Mesothelial cell of epicardium (in vitro differentiated cells): ENCODE results near the gene UQCR11. TPM values are rescaled to one million over a fixed set of nuclear protein-coding genes. Genes with fewer than 3 reads are reported as not detected.

Experiments
- DNase-seq, 2 experiments: peaks; one replicate each; pipeline ENCODE4 v3.0.0; 2021; ENCODE audit warnings: low spot score in 2 of 2; ENCODE audit not compliant: unreplicated experiment in 2 of 2
- H3K27ac Mint-ChIP-seq: 2 replicates; pipeline ENCODE4 v1.8.0; 2021; ENCODE audit warnings: mixed read lengths
- H3K27me3 Mint-ChIP-seq: 2 replicates; pipeline ENCODE4 v1.8.0; 2021; ENCODE audit warnings: low read depth, mixed read lengths
- H3K36me3 Mint-ChIP-seq: 2 replicates; pipeline ENCODE4 v1.8.0; 2021; ENCODE audit warnings: mixed read lengths
- H3K4me1 Mint-ChIP-seq: 2 replicates; pipeline ENCODE4 v1.8.0; 2021; ENCODE audit warnings: mixed read lengths
- H3K4me3 Mint-ChIP-seq: 2 replicates; pipeline ENCODE4 v1.8.0; 2021; ENCODE audit warnings: mild to moderate bottlenecking, moderate library complexity, mixed read lengths
- H3K9me3 Mint-ChIP-seq: 2 replicates; pipeline ENCODE4 v1.8.0; 2021; ENCODE audit warnings: mixed read lengths
- total RNA-seq: library from RNA; stranded (reverse); gene quantifications from 3 replicates; pipeline ENCODE4 v1.2.1, GENCODE V29; 2021
- TF ChIP-seq, protein P1 (sequence below): fragments of 200-600 bp; sonication (generic); IDR thresholded peaks from one replicate; pipeline ENCODE4 v1.5.0; 2021; ENCODE audit warnings: antibody characterized with exemption; ENCODE audit not compliant: unreplicated experiment

UQCR11 gene
- total RNA-seq, 1 donor from 2014 or later = 143 TPM

- Mint-ChIP-seq H3K4me1 (no peaks in the 10 kb centered on the region), H3K36me3 (peaks cover 8% of the 10 kb centered on the region), H3K9me3 (no peaks in the 10 kb centered on the region), H3K4me3 (no peak overlapping the region), H3K27ac (peak overlapping the region; percentile 25), H3K27me3 (peaks cover under 1% of the 10 kb centered on the region)
- TF ChIP-seq, protein P1, sequence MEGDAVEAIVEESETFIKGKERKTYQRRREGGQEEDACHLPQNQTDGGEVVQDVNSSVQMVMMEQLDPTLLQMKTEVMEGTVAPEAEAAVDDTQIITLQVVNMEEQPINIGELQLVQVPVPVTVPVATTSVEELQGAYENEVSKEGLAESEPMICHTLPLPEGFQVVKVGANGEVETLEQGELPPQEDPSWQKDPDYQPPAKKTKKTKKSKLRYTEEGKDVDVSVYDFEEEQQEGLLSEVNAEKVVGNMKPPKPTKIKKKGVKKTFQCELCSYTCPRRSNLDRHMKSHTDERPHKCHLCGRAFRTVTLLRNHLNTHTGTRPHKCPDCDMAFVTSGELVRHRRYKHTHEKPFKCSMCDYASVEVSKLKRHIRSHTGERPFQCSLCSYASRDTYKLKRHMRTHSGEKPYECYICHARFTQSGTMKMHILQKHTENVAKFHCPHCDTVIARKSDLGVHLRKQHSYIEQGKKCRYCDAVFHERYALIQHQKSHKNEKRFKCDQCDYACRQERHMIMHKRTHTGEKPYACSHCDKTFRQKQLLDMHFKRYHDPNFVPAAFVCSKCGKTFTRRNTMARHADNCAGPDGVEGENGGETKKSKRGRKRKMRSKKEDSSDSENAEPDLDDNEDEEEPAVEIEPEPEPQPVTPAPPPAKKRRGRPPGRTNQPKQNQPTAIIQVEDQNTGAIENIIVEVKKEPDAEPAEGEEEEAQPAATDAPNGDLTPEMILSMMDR = no peak
- DNase-seq = no peak
Measured at GRCh38 chr19:1575323-1576241, 29.7 kb downstream of the UQCR11 start.

DNA sequence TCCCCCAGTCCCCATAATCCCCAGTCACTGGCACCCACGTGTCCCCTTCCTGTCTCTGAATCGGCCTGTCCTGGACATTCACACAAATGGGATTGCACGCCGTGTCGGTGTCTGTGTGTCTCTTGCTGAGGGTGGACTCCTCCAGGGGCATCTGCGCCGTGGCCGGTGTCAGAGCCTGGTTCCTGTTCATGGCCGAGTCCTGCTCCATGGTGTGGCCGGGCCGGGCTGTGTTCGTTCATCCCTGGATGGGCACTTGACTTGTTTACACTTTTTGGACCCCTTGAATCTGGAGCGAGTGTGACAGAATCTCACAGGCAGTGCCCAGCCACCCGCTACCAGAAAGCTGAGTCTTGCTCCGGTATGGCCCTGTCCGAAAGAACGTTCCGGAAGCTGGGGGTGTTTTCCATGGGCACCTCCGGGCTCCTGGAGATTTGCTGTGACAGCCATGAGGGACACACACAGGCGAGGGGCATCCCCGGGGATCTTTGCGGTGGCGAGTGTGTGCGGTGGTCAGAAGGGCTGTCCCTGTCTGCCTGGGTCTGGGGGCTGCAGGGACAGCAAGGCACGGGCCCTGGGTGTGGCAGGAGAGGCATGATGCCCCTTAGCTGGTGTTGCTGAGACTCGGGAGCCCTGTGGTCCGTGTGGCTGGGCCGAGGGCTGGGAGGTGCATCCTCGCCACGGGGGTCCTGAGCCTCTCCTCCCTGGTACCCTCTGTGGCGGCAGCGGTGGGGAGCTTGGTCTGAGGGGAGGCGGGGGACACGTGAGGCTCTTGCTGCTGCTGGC is 30.7 kb downstream of the UQCR11 start:
- Mint-ChIP-seq H3K9me3 (no peaks in the 10 kb centered on the region), H3K4me3 (no peak overlapping the region), H3K27me3 (peaks cover 9% of the 10 kb centered on the region), H3K36me3 (peaks cover 2% of the 10 kb centered on the region), H3K4me1 (no peaks in the 10 kb centered on the region), H3K27ac (no peak overlapping the region)
- no peak for DNase-seq
- TF ChIP-seq, protein P1 = no peak

DNA sequence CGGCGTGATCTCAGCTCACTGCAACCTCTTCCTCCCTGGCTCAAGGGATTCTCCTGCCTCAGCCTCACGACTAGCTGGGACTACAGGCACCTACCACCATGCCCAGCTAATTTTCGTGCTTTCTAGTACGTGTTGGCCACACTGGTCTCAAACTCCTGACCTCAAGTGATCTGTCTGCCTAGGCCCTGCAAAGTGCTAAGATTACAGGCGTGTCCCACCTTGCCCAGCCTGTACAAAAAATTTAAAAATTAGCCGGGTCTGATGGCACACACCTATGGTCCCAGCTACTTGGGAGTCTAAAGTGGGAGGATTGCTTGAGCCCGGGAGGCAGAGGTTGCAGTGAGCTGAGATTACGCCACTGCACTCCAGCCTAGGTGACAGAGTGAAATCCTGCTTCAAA is 32.5 kb downstream of the UQCR11 start:
- no peak for DNase-seq
- Mint-ChIP-seq H3K4me1 (no peaks in the 10 kb centered on the region), H3K27me3 (peaks cover 9% of the 10 kb centered on the region), H3K9me3 (no peaks in the 10 kb centered on the region), H3K36me3 (no peaks in the 10 kb centered on the region), H3K4me3 (no peak overlapping the region), H3K27ac (no peak overlapping the region)
- TF ChIP-seq, protein P1 = no peak

DNA sequence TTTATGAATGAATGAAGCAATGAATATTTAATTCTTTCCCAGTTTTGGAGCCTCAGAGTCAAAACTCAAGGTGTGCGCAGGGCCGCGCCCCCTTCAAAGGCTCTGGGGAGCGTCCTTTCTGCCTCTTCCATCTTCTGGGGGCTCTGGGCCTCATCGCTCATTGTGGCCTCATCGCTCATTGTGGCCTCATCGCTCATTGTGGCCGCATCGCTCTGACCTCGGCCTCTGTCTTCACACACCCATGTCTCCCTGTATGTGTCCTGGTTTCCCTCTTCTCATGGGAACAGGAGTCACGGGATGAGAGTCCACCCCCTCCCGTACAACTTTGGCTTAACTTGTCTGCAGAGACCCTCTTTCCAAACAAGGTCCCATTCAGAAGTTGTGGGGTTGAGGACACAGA is 33.9 kb downstream of the UQCR11 start:
- H3K4me1 Mint-ChIP-seq = no peaks in the 10 kb centered on the region
- no peaks in the 10 kb centered on the region for H3K9me3 Mint-ChIP-seq
- no peak overlapping the region for H3K27ac Mint-ChIP-seq
- no peak for DNase-seq
- H3K4me3 Mint-ChIP-seq = no peak overlapping the region
- TF ChIP-seq, protein P1 = no peak
- peaks cover 9% of the 10 kb centered on the region for H3K27me3 Mint-ChIP-seq
- H3K36me3 Mint-ChIP-seq = no peaks in the 10 kb centered on the region

DNA sequence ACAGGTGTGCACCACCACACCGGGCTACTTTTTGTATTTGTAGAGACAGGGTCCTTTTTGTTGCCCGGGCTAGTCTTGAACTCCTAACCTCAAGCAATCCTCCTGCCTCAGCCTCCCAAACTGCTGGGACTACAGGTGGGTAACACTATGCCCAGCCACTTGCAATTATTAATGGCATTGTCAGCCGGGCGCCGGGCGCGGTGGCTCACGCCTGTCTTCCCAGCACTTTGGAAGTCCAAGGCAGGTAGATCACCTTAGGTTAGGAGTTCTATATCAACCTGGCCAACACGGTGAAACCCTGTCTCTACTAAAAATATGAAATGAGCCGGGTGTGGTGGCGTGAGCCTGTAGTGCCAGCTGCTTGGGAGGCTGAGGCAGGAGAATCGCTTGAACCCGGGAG is 34.4 kb downstream of the UQCR11 start:
- H3K9me3 Mint-ChIP-seq = no peaks in the 10 kb centered on the region
- H3K4me1 Mint-ChIP-seq = no peaks in the 10 kb centered on the region
- no peak for DNase-seq
- no peaks in the 10 kb centered on the region for H3K36me3 Mint-ChIP-seq
- TF ChIP-seq, protein P1 = no peak
- no peak overlapping the region for H3K4me3 Mint-ChIP-seq
- peaks cover 9% of the 10 kb centered on the region for H3K27me3 Mint-ChIP-seq
- H3K27ac Mint-ChIP-seq = no peak overlapping the region
